Testis (tissue), 3 donors: Measurements from ENCODE around the gene BCS1L. TPM values are rescaled to one million over a fixed set of nuclear protein-coding genes. Genes with fewer than 3 reads are reported as not detected.

ENCODE experiments used
- DNase-seq: peaks from one replicate; pipeline ENCODE4 v3.0.0-alpha.2; 2019
- H3K27ac ChIP-seq, 2 donors: fragments of 200-600 bp; sonication (generic); one replicate each; pipeline ENCODE4 v1.5.1; 2019
- H3K27me3 ChIP-seq: fragments of 200-600 bp; sonication (generic); one replicate; pipeline ENCODE4 v1.5.1; 2019
- H3K36me3 ChIP-seq: fragments of 200-600 bp; sonication (generic); one replicate; pipeline ENCODE4 v1.5.1; 2017; ENCODE audit warnings: low read depth; ENCODE audit errors: missing control alignments
- H3K4me1 ChIP-seq: fragments of 200-600 bp; sonication (generic); one replicate; pipeline ENCODE4 v1.5.1; 2019
- H3K4me3 ChIP-seq, 2 donors: fragments of 200-600 bp; sonication (generic); one replicate each; pipeline ENCODE4 v1.5.1; 2017 to 2019
- H3K9me3 ChIP-seq: fragments of 200-600 bp; sonication (generic); one replicate; pipeline ENCODE4 v1.5.1; 2017
- POLR2A ChIP-seq: fragments of 450-650 bp; IDR thresholded peaks from one replicate; pipeline ENCODE4 v1.6.1; 2017; ENCODE audit warnings: antibody characterized with exemption, mild to moderate bottlenecking, moderate library complexity
- WGBS, 2 donors: methylation state at CpG; one replicate each; pipeline ENCODE4 v1.1.5; 2018; 5-methylcytosine and 5-hydroxymethylcytosine counted together
- intact Hi-C: fragments of 100-400 bp; cut with DNase I; formaldehyde crosslinking; loops from one replicate; pipeline ENCODE4 v1.15.1; 2023; ENCODE audit warnings: low total_unique reads
- polyA plus RNA-seq: library from polyadenylated mRNA; stranded (reverse); fragments of 350-450 nt; fragmentation: Illumina TruSeq; extraction: RNeasy Lipid Tissue Mini Kit (QIAGEN cat#74804); gene quantifications from one replicate; pipeline ENCODE4 v1.2.3, GENCODE V29; 2014; ENCODE audit warnings: low read depth, low replicate concordance; ENCODE audit not compliant: insufficient read depth
- total RNA-seq, 2 donors: library from RNA; depleted of rRNA; stranded (reverse); fragments of >200 nt; gene quantifications; one replicate each; pipeline ENCODE4 v1.2.3, GENCODE V29; 2016
- TF ChIP-seq, protein P1 (sequence below), 3 experiments: fragments of 450-650 bp in 2 of 3; fragments of 200-600 bp in 1 of 3; sonication (generic) in 1 of 3; IDR thresholded peaks; one replicate each; pipeline ENCODE4 v1.5.1; 2016 to 2019; ENCODE audit warnings: antibody characterized with exemption in 3 of 3, mild to moderate bottlenecking in 2 of 3, moderate library complexity in 1 of 3

BCS1L gene
- total and polyA plus RNA-seq, 3 donors from 2014 or later = 22.3 to 39.4 (median 37.0) TPM

DNA sequence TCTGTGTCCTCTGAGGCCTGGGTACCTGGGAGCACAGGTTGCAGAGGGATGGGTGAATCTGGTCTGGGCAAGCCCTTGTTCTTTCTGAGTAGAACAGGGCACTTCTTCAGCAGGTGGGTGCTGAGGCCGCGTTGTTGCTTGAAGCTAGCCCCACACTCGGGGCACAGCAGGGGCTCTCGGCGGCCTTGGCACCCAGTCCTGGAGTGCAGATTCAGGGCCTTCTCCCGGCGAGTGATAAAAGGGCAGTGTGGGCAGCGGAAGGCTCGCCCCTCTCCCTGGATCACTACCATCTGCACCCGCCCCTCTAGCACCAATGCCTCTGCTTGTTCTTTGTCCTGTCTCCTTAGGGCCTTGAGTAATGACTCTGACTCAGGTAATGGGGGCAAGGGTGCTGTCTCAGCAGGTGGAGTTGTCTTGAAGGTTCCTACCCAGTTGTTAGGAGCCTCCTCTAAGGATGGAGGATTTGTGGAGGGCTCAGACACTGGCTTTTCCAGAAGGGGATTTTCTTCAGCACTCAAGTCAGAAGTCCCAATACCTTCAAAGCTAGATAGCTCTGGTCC lies 15.7 kb upstream of the BCS1L start:
- no peak for TF ChIP-seq POLR2A
- TF ChIP-seq, protein P1, sequence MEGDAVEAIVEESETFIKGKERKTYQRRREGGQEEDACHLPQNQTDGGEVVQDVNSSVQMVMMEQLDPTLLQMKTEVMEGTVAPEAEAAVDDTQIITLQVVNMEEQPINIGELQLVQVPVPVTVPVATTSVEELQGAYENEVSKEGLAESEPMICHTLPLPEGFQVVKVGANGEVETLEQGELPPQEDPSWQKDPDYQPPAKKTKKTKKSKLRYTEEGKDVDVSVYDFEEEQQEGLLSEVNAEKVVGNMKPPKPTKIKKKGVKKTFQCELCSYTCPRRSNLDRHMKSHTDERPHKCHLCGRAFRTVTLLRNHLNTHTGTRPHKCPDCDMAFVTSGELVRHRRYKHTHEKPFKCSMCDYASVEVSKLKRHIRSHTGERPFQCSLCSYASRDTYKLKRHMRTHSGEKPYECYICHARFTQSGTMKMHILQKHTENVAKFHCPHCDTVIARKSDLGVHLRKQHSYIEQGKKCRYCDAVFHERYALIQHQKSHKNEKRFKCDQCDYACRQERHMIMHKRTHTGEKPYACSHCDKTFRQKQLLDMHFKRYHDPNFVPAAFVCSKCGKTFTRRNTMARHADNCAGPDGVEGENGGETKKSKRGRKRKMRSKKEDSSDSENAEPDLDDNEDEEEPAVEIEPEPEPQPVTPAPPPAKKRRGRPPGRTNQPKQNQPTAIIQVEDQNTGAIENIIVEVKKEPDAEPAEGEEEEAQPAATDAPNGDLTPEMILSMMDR (IDR thresholded peaks at IDR 0.05) = no peak
- intact Hi-C loops = no loop called here
- no peak overlapping the region for H3K27ac ChIP-seq
- no peaks in the 10 kb centered on the region for H3K4me1 ChIP-seq
- no peaks in the 10 kb centered on the region for H3K36me3 ChIP-seq
- no peaks in the 10 kb centered on the region for H3K27me3 ChIP-seq
- no peaks in the 10 kb centered on the region for H3K9me3 ChIP-seq
- no peak for DNase-seq
- WGBS, 2 donors = 89 to 93% methylated on average over 3 to 9 of the region's 10 CpGs
- no peak overlapping the region for H3K4me3 ChIP-seq

DNA sequence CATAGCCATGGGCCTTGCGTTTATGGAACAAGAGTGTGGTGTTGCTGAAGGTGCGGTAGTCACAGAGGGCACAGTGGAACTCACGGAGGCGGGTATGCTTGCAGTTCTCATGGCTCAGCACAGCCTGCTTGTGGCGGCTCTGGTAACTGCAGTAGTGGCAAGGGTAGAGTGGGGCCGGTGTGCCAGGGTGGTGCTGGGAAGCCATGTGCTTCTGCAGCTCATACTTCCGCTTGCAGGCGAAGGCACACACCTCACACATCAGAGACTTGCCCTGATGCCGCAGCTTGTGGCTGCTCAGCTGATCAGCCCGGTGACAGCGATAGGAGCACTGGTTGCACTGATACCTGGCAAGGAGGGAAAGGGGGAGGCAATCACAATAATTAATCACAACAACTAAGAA lies 14.8 kb upstream of the BCS1L start:
- 89 to 91% methylated on average over 11 of the region's 11 CpGs for WGBS, 2 donors
- no peak for DNase-seq
- TF ChIP-seq, protein P1 (IDR thresholded peaks at IDR 0.05) = peak in 1 of 3 experiments; percentile 8
- TF ChIP-seq POLR2A = no peak
- Histone ChIP-seq H3K4me1 (no peaks in the 10 kb centered on the region), H3K9me3 (no peaks in the 10 kb centered on the region), H3K4me3 (no peak overlapping the region), H3K27me3 (no peaks in the 10 kb centered on the region), H3K36me3 (no peaks in the 10 kb centered on the region), H3K27ac (no peak overlapping the region)
- intact Hi-C loops = no loop called here

GRCh38 chr2:218645126-218645525 lies 14.4 kb upstream of the BCS1L start:
- Histone ChIP-seq H3K9me3 (no peaks in the 10 kb centered on the region), H3K36me3 (no peaks in the 10 kb centered on the region), H3K4me1 (no peaks in the 10 kb centered on the region), H3K27me3 (no peaks in the 10 kb centered on the region), H3K27ac (no peak overlapping the region), H3K4me3 (no peak overlapping the region)
- whole genome bisulfite sequencing, 2 donors = 91 to 100% methylated on average over 1 of the region's 1 CpG
- intact Hi-C loops = no loop called here
- DNase-seq = no peak
- TF ChIP-seq, protein P1 (IDR thresholded peaks at IDR 0.05) = no peak
- no peak for TF ChIP-seq POLR2A

DNA sequence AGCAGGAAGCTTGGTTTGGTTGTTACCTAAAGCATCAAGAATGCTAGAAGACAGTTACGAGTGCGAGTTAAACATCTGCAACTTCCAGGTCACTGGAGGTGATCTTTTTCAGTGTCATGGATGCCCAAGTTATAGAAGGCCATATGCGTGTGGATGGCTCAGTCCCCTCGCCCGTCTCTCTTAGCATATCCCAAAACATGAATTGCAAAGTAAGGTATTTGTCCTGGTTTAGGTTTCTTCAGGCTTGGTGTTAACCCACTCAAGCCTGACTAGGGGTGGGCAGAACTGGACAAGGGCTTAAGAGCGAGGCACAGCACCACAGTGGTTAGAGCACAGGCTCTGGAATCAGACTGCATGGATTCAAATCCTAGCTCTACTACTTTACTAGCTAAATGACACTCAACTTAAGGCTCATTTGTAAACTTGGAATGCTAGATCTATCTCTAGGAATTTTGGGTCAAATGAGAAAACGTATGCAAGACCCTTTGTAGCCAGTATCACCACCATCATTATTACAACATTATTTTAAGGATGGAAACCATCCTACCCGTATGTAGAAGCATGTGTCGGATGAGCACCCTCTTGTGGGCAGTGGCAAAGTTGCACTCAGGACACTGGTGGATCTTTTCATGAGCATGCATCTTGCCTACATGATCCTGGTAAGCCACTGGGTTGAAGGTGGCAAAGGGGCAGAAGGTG lies 11.2 kb upstream of the BCS1L start:
- peak; percentile 74 for DNase-seq
- TF ChIP-seq, protein P1 (IDR thresholded peaks at IDR 0.05) = peak; percentile 65 to 86 (median 73)
- TF ChIP-seq POLR2A = no peak
- H3K4me1 ChIP-seq = no peaks in the 10 kb centered on the region
- no peak overlapping the region for H3K27ac ChIP-seq
- intact Hi-C loops = no loop called here
- H3K27me3 ChIP-seq = no peaks in the 10 kb centered on the region
- no peaks in the 10 kb centered on the region for H3K9me3 ChIP-seq
- no peaks in the 10 kb centered on the region for H3K36me3 ChIP-seq
- no peak overlapping the region for H3K4me3 ChIP-seq
- 74 to 78% methylated on average over 9 of the region's 9 CpGs for WGBS, 2 donors

DNA sequence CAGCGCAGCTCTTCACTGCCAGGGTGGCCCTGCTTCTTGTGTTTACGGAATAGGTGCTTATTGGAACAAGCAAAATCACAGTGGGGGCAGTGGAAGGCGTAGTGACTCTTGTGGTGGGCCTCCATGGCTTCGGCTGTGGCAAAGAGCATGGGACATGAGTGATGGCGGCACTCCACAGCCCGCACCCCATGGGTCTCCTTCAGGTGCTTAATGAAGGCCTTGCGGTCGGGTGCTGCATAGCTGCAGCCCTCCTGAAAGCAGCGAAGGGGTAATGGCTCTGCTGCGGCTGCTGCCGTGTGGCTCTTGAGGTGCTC lies 10.7 kb upstream of the BCS1L start:
- no peaks in the 10 kb centered on the region for H3K9me3 ChIP-seq
- no peaks in the 10 kb centered on the region for H3K27me3 ChIP-seq
- no peak for DNase-seq
- no peaks in the 10 kb centered on the region for H3K36me3 ChIP-seq
- intact Hi-C loops = no loop called here
- no peak overlapping the region for H3K27ac ChIP-seq
- 91 to 93% methylated on average over 5 to 11 of the region's 11 CpGs for WGBS, 2 donors
- TF ChIP-seq, protein P1 (IDR thresholded peaks at IDR 0.05) = no peak
- TF ChIP-seq POLR2A = no peak
- H3K4me3 ChIP-seq = no peak overlapping the region
- no peaks in the 10 kb centered on the region for H3K4me1 ChIP-seq
